Activated naive CD4-positive, alpha-beta T cell treated with anti-CD3 and anti-CD28 coated beads, Interleukin-2, amount 50 U/mL, for 24 hours (primary cell): ENCODE results near the gene PPP1R9B.
A peak's percentile ranks its signal among the peaks of the same experiment; 100 is the strongest.

Experiments used
- H3K27ac Mint-ChIP-seq: one replicate; pipeline ENCODE4 v1.8.0; 2021; ENCODE audit warnings: mild to moderate bottlenecking, mixed read lengths
- H3K27me3 Mint-ChIP-seq: one replicate; pipeline ENCODE4 v1.8.0; 2021; ENCODE audit warnings: mixed read lengths
- H3K36me3 Mint-ChIP-seq: one replicate; pipeline ENCODE4 v1.8.0; 2021; ENCODE audit warnings: mixed read lengths
- H3K4me1 Mint-ChIP-seq: one replicate; pipeline ENCODE4 v1.8.0; 2021; ENCODE audit warnings: mixed read lengths
- H3K4me3 Mint-ChIP-seq: one replicate; pipeline ENCODE4 v1.8.0; 2021; ENCODE audit warnings: mild to moderate bottlenecking, mixed read lengths
- H3K9me3 Mint-ChIP-seq: one replicate; pipeline ENCODE4 v1.8.0; 2021; ENCODE audit warnings: mixed read lengths

Gene PPP1R9B

DNA sequence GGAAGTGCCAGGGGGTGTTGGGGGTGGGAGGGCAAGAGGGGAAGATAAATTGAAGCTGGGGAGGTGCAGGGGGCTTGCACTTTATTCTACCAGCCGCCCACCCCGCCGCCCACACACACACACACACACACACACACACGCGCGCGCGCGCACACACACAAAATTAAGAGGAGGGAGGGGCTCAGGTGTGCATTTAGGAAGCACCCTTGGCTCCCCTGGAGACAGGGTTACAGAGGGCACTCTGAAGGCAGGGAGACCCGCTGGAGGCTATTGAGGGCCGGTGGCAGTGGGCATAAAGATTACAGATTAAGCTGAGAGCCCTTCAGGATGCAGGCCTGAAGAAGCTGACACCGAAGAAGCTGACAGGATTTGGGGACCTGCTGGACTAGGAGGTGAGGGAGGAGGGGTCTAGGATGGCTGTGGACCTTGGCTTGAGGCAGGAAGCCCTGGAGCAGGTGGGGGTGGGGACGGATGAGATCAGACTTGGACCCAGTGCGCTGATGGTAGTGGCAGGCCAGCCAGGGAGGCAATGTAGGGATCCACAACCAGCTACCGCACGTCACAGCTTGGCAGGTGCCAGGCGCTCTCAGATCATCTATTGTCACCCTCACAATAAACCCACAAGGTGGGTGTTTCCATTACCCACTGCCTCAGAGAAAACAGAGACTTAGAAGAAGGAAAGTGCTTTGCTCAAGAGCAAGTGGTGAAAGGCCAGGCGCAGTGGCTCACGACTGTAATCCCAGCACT lies 19.7 kb downstream of the PPP1R9B start:
- no peak overlapping the region for H3K27ac Mint-ChIP-seq
- peaks cover 27% of the 10 kb centered on the region for H3K4me1 Mint-ChIP-seq
- H3K4me3 Mint-ChIP-seq = peak overlapping the region; percentile 82
- peaks cover 2% of the 10 kb centered on the region for H3K36me3 Mint-ChIP-seq
- H3K27me3 Mint-ChIP-seq = peaks cover 9% of the 10 kb centered on the region
- no peaks in the 10 kb centered on the region for H3K9me3 Mint-ChIP-seq

GRCh38 chr17:50129728-50130558 lies 20.5 kb downstream of the PPP1R9B start, which contains the start of gene SAMD14:
TSS of gene SAMD14 (minus strand) at chr17:50130160. CDS start at chr17:50124959, 5,201 bp downstream.
- Mint-ChIP-seq H3K4me3 (peak within 1 kb of the TSS; percentile 82), H3K36me3 (peaks cover 2% of the 10 kb centered on the region), H3K4me1 (peaks cover 27% of the 10 kb centered on the region), H3K27ac (no peak within 1 kb of the TSS), H3K9me3 (no peaks in the 10 kb centered on the region), H3K27me3 (peaks cover 9% of the 10 kb centered on the region)

- H3K36me3 Mint-ChIP-seq = peaks cover 2% of the 10 kb centered on the region
Observed at GRCh38 chr17:50129353-50129727, 21.1 kb downstream of the PPP1R9B start.

GRCh38 chr17:50128441-50129352 lies 21.8 kb downstream of the PPP1R9B start:
- Mint-ChIP-seq H3K27me3 (peaks cover 9% of the 10 kb centered on the region), H3K4me3 (peak overlapping the region; percentile 68), H3K9me3 (no peaks in the 10 kb centered on the region), H3K36me3 (no peaks in the 10 kb centered on the region), H3K4me1 (peaks cover 27% of the 10 kb centered on the region), H3K27ac (peak overlapping the region; percentile 72)

More at GRCh38 chr17:50129353-50129727, 21.1 kb downstream of the PPP1R9B start:
- H3K4me3 Mint-ChIP-seq = peak overlapping the region; percentile 69
- H3K4me1 Mint-ChIP-seq = peaks cover 27% of the 10 kb centered on the region
- H3K27me3 Mint-ChIP-seq = peaks cover 9% of the 10 kb centered on the region
- H3K9me3 Mint-ChIP-seq = no peaks in the 10 kb centered on the region
- no peak overlapping the region for H3K27ac Mint-ChIP-seq

DNA sequence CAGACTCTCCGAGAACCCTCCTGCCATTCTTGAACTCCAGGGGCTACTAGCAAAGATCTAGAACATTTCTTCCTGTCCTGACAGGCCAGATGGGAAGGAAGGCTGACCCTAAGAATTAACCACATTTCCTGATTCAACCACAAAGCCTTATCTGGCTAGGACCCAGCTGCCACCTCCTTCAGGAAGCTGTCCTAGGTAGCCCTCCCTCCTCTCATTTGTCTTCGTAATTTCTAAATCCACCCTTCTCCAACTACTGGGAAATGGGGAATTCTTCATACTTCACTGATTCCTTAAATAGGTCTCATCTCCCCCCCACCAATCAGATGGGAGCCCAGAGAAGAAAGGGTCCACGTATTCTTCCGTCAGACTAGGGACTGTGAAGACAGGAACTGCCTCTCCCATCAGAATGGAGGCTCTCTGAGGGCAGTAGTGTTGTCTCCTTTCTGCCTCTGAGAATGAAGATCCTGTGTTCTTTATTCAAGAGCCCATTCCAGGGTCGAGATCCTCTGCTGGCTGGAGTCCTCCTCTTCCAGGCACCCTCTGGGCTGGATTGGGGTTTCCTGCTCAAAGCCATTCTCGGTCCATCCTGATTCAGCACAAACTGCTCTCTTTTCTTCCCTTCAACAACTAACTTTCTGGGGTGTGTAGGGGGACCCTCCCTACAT lies 22.6 kb downstream of the PPP1R9B start:
- Mint-ChIP-seq H3K9me3 (no peaks in the 10 kb centered on the region), H3K4me3 (no peak overlapping the region), H3K36me3 (no peaks in the 10 kb centered on the region), H3K27me3 (peaks cover 9% of the 10 kb centered on the region), H3K4me1 (peaks cover 27% of the 10 kb centered on the region), H3K27ac (no peak overlapping the region)

DNA sequence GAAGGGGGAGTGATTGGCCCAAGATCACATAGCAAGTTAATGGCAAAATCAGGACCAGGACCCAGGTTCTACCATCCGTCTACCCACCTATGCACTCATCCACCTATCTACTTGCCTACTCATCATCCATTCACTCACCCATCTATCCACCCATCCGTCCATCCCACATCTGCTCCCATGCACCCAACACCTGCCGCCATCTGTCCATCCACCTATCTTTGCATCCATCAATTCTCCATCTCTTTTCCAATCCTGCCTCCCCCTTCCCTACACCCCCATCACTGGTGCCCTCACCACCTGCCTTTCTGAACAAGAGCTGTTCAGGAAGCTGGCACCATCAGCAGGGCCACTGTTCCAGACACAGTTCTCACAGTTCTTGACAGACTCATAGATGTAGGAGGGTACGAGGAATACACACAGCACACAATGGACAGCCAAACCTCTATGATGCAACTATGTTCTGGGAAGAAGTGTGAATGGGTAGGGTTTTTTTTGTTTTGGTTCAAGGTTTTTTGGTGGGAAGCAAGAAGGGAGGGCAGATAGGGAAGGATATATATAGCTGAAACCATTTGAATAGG lies 25.0 kb downstream of the PPP1R9B start:
- H3K27ac Mint-ChIP-seq = no peak overlapping the region
- H3K4me3 Mint-ChIP-seq = no peak overlapping the region
- H3K9me3 Mint-ChIP-seq = no peaks in the 10 kb centered on the region
- peaks cover 6% of the 10 kb centered on the region for H3K4me1 Mint-ChIP-seq
- no peaks in the 10 kb centered on the region for H3K36me3 Mint-ChIP-seq
- H3K27me3 Mint-ChIP-seq = peaks cover 4% of the 10 kb centered on the region

DNA sequence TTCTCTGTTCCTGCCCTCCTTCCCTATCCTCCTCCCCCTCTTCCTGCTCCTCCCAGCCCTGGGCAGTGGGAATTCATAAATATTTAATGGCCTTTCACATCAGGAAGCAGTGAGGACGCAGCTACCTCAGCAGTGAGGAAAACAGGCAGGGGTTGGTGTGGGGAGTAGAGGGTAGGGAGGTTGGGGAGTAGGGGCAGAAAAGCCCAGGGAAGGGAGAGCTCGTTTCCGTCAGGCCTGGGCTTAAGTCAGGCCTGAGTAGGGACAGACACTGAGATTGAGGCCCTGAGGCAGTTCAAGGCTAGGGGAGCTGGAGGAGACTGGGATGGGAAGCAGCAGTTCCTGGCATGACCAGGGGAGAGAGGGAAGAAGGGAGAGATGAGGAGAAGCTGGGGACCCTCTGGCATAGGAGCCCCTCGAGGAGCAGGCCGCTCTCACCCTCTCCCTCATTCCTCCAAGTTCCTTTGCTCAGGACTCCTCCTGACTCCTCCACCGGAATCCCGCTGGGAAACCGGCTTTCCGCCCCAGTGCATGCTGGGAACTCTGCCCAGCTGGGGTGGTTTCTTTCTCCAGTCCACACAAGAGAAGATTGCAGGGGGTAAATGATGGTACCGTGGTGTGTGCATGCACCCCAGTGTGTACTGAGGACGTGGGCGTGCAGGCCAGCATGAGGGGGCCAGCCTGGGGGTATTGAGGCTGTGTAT lies 26.7 kb downstream of the PPP1R9B start:
- H3K4me3 Mint-ChIP-seq = no peak overlapping the region
- H3K27me3 Mint-ChIP-seq = peaks cover 11% of the 10 kb centered on the region
- no peaks in the 10 kb centered on the region for H3K36me3 Mint-ChIP-seq
- no peaks in the 10 kb centered on the region for H3K9me3 Mint-ChIP-seq
- H3K4me1 Mint-ChIP-seq = peaks cover 5% of the 10 kb centered on the region
- H3K27ac Mint-ChIP-seq = no peak overlapping the region

DNA sequence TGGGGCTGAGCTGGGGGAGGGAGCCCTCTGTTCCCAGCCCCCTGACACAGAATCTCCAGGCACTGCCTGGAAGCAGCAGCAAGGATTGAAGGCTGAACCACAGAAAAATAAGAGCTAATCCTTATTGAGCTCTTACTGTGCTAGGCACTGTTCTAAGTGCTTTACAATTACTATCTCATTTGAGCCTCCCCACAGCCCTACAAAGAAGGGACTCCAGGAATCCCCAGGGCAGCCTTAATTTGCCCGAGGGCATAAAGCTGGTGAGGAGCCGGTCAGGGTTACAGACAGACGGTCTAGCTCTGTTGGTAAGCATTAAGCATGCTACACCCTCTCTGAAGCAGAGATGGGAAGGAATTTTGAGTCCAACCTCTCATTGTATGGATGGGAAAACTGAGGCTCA lies 27.5 kb downstream of the PPP1R9B start:
- Mint-ChIP-seq H3K27me3 (peaks cover 10% of the 10 kb centered on the region), H3K36me3 (no peaks in the 10 kb centered on the region), H3K4me1 (no peaks in the 10 kb centered on the region), H3K4me3 (no peak overlapping the region), H3K9me3 (no peaks in the 10 kb centered on the region), H3K27ac (peak overlapping the region; percentile 33)

DNA sequence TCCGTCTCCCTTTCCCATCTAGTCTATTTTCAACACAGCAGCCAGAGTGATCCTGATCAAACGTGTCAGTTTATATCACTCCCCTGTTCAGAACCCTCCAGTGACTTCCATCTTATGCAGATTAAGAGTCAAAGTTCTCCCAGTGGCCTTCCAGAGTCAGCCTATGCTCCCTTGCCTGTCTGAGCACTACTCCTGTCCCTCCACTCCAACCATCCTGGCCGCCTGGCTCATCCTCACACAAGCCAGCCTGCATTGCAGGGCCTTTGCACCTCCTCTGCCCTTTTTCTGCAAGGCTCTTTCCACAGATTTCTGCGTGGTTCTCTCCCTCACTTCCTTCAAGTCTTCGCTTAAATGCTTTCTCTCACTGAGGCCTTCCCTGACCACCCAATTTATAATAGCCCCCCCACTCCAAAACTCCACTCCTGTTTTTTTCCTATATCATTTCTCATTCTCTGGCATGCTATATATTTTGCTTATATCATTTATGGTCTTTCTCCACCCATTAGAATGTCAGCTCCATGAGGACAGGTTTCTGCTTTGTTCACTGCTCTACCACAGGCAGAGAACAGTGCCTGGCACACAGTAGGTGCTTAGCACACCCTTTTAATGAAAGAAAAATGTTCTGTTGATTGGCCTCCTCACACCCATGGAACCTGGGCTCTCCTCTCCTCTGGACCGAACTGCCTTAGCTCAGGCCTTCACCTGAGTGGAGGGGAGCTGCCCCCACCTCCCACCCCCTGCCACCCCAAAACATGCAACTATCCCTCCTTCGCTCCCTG lies 29.8 kb downstream of the PPP1R9B start:
- Mint-ChIP-seq H3K4me3 (no peak overlapping the region), H3K27me3 (peaks cover 17% of the 10 kb centered on the region), H3K4me1 (peaks cover 7% of the 10 kb centered on the region), H3K27ac (no peak overlapping the region), H3K9me3 (no peaks in the 10 kb centered on the region), H3K36me3 (no peaks in the 10 kb centered on the region)

- H3K4me3 Mint-ChIP-seq = no peak overlapping the region
- H3K4me1 Mint-ChIP-seq = peaks cover 13% of the 10 kb centered on the region
- no peaks in the 10 kb centered on the region for H3K9me3 Mint-ChIP-seq
- no peaks in the 10 kb centered on the region for H3K36me3 Mint-ChIP-seq
- H3K27ac Mint-ChIP-seq = no peak overlapping the region
- H3K27me3 Mint-ChIP-seq = peaks cover 22% of the 10 kb centered on the region
Observed at GRCh38 chr17:50118828-50119218, 31.7 kb downstream of the PPP1R9B start.

DNA sequence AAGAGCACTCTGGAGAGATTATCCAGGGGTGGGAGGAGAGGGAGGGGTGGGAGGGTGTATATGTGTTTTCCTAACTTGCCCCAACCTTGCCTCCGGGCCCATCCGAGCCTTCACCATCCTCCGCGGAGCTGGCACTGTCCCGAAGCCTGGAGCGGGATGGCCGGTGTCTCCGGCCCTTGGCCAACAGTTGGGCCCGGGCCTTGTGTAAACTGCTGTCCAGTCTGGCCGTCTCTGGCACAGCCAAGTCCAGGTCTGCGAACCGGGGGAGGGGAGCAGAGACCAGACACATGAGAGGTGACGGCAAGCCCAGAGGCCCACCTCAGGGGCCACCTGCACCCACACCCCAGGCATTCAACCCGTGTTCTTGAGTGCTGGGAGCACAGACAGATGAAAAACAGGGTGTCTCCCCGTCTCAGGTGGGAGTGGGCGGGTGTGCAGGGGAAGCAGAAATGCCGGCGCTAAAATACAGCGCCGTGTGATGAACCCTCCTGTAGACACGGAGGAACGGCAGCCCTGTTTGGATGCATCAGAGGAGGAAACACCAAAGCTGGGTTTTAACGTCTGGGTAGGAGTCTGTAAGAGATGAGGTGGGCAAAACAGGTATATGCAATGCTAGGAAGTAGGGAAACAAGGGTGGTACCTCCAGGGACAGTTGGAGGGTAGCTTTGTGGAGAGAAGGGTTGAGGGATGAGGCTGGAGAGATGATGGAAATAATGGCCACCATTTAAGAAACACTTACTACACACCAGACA lies 32.2 kb downstream of the PPP1R9B start:
- no peak overlapping the region for H3K4me3 Mint-ChIP-seq
- H3K27ac Mint-ChIP-seq = no peak overlapping the region
- H3K27me3 Mint-ChIP-seq = peaks cover 22% of the 10 kb centered on the region
- no peaks in the 10 kb centered on the region for H3K36me3 Mint-ChIP-seq
- H3K4me1 Mint-ChIP-seq = peaks cover 13% of the 10 kb centered on the region
- no peaks in the 10 kb centered on the region for H3K9me3 Mint-ChIP-seq

DNA sequence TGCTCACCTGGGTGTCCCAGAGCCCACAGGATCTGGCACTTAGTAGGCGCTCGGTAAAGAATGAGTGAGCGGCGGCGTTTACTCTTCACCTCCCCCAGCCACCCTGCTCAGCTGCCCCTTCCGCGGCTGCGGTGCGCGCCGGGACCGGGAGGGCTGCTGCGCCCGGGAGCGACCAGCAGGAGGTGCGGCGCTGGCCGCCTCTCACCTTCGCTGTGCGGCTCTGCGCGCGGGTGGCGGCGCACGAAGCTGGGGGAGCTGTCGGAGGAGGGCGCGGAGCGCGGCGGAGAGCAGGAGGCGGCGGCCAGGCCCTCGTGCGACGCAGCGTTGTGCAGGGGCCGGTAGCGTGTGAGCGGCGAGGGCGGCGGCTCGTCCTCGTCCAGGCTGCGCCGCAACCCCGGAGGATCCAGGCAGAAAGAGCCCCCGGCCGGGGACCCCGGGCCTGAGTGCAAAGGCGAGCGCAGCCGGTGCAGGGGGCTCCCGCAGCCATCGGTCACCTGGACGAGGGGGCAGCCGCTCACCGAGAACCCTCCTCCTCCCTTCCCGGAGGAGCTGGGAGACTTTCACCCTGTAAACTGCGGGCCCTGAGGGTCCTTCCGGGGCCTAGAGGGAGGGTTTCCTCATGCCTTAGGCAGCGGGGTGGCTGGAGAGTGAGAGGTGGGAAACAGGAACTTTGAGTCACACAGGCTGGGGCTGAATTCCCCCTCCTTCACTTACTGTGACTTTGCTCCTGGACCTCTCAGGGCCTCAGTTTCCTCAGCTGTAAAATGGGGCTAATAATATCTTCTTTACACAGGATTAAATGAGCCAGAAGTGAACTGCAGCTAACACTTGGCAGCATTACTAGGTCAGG lies 33.0 kb downstream of the PPP1R9B start:
- no peaks in the 10 kb centered on the region for H3K36me3 Mint-ChIP-seq
- peaks cover 13% of the 10 kb centered on the region for H3K4me1 Mint-ChIP-seq
- peaks cover 22% of the 10 kb centered on the region for H3K27me3 Mint-ChIP-seq
- peak overlapping the region; percentile 52 for H3K4me3 Mint-ChIP-seq
- H3K9me3 Mint-ChIP-seq = no peaks in the 10 kb centered on the region
- H3K27ac Mint-ChIP-seq = no peak overlapping the region
